ENCODE measurements around the gene TMEM150C. TPM values are rescaled to one million over a fixed set of nuclear protein-coding genes. Genes with fewer than 3 reads are reported as not detected.

Gene TMEM150C
- total RNA-seq, 4 donors from 2014 or later: 3.4 to 15.5 (median 7.3) TPM

DNA sequence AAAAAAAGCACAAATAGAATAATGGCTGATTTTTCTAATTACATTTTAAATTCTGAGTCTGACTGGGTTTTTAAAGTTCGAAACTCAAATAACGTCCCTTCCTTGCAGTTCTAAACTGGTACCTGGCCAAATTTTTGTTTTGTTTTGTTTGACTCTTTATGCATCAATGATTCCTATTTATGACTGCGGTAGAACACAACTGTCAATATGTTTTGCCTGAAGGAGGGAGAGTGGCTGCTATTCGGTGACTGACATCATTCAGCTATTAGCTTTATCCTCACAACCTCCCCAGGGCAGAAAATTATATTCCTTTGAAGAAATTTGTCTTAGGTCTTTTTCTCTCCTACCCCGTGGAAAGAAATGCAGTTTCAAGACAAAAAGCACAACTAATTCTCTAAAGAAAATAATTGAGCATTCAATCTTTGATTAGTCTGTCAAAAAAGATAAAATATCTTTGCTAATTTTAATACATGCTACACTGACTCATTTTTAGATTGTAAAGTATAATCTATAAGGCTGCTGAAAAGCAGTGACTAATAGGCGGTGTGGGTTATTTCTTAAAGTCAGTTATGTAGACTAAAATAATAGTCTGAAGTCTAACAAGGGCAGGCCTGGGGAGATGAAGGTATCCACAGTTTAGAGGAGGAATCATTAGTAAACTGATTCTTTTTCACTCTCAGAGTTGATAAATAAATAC is 61.9 kb downstream of the TMEM150C start:
- TF ChIP-seq, protein P1, sequence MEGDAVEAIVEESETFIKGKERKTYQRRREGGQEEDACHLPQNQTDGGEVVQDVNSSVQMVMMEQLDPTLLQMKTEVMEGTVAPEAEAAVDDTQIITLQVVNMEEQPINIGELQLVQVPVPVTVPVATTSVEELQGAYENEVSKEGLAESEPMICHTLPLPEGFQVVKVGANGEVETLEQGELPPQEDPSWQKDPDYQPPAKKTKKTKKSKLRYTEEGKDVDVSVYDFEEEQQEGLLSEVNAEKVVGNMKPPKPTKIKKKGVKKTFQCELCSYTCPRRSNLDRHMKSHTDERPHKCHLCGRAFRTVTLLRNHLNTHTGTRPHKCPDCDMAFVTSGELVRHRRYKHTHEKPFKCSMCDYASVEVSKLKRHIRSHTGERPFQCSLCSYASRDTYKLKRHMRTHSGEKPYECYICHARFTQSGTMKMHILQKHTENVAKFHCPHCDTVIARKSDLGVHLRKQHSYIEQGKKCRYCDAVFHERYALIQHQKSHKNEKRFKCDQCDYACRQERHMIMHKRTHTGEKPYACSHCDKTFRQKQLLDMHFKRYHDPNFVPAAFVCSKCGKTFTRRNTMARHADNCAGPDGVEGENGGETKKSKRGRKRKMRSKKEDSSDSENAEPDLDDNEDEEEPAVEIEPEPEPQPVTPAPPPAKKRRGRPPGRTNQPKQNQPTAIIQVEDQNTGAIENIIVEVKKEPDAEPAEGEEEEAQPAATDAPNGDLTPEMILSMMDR (IDR thresholded peaks at IDR 0.05): no peak
- no peak for TF ChIP-seq POLR2A (IDR thresholded peaks at IDR 0.05)
- no peak for DNase-seq (ENCODE audit: low spot score in 2 of 2)
- intact Hi-C loops (cut with DNase I; ENCODE audit: low total_unique reads): no loop called here
- H3K4me3 ChIP-seq (ENCODE audit: low read depth, poor library complexity, severe bottlenecking): no peak overlapping the region
- 70 to 73% methylated on average over 6 of the region's 6 CpGs for WGBS, 2 donors

DNA sequence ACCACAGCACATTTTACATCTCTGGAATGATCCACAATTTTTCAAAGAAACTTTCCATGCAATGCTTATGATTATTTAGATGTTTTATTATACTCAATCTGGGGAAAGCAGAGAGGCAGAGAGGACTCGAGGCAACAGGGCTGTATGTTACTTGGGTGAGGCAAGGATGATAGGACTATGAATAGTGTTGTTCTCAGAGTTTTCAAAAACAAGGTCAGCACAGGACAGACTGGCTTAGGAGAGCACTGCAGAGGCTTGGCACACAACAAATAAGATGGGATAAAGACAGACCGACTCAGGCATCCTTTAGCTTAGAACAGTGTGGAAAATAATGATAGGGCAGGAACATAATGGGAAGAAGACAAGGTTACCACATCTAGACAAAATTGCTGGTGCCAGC is 65.4 kb downstream of the TMEM150C start:
- DNase-seq (ENCODE audit: low spot score in 2 of 2): no peak
- no peak overlapping the region for H3K4me3 ChIP-seq (ENCODE audit: low read depth, poor library complexity, severe bottlenecking)
- intact Hi-C loops (cut with DNase I; ENCODE audit: low total_unique reads): no loop called here
- no peak for TF ChIP-seq POLR2A (IDR thresholded peaks at IDR 0.05)
- TF ChIP-seq, protein P1 (IDR thresholded peaks at IDR 0.05): no peak
- 79 to 83% methylated on average over 2 of the region's 2 CpGs for WGBS, 2 donors

DNA sequence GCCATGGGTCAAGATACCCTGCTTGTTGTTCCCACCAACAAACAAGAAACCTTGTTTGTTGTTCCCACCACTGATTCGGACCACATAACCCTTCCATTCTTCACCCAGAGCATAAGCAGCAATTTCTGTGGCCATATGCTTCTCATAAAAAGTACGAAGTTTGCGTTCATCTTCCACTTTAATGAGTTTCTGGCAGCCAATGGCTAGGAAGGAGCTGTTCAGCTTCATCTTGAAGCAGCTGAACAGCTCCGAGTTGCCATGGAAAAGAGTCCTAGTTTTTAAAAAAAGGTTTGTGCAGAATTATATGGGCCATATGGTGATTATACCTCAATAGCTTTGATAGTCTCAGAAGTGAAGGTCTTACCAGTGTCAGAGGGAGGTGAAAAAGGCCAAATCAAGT is 66.1 kb downstream of the TMEM150C start:
- TF ChIP-seq, protein P1 (IDR thresholded peaks at IDR 0.05): no peak
- no peak for TF ChIP-seq POLR2A (IDR thresholded peaks at IDR 0.05)
- 86 to 92% methylated on average over 4 of the region's 4 CpGs for WGBS, 2 donors
- H3K4me3 ChIP-seq (ENCODE audit: low read depth, poor library complexity, severe bottlenecking): no peak overlapping the region
- intact Hi-C loops (cut with DNase I; ENCODE audit: low total_unique reads): no loop called here
- DNase-seq (ENCODE audit: low spot score in 2 of 2): no peak

DNA sequence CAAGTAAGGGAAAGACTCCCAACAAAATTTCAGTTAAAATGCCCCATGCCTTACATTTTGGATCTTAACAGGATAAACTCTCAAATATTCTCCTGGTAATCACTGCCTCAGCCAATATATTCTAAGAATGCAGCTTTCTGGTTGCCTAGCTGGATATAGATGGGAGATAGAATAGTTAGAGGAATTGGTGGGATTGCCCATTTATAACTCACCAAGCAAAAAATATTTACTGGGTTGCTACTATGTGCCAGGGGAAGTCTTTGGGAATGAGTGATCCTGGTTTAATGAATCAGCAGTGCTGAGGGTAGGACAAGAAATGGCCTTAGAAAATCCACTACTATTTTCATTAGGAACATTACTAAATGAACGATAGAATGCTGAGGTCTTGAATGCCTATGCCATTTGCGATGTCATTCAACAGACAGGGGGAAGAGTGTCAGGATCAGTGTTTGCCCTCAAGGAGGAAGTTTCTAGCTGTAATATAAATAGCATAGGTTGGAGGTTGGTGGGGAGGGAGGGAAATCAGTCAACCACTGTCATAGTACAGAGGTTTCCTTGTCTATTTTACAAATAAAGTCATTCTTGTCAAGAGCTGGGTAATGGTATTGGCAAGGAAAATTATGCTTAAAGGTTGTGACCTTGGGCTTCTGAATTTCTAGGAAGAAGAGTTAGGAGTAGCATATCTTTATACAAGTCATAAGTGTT is 67.9 kb downstream of the TMEM150C start:
- TF ChIP-seq, protein P1 (IDR thresholded peaks at IDR 0.05): no peak
- TF ChIP-seq POLR2A (IDR thresholded peaks at IDR 0.05): no peak
- 74 to 79% methylated on average over 2 of the region's 2 CpGs for WGBS, 2 donors
- intact Hi-C loops (cut with DNase I; ENCODE audit: low total_unique reads): no loop called here
- no peak for DNase-seq (ENCODE audit: low spot score in 2 of 2)
- no peak overlapping the region for H3K4me3 ChIP-seq (ENCODE audit: low read depth, poor library complexity, severe bottlenecking)

DNA sequence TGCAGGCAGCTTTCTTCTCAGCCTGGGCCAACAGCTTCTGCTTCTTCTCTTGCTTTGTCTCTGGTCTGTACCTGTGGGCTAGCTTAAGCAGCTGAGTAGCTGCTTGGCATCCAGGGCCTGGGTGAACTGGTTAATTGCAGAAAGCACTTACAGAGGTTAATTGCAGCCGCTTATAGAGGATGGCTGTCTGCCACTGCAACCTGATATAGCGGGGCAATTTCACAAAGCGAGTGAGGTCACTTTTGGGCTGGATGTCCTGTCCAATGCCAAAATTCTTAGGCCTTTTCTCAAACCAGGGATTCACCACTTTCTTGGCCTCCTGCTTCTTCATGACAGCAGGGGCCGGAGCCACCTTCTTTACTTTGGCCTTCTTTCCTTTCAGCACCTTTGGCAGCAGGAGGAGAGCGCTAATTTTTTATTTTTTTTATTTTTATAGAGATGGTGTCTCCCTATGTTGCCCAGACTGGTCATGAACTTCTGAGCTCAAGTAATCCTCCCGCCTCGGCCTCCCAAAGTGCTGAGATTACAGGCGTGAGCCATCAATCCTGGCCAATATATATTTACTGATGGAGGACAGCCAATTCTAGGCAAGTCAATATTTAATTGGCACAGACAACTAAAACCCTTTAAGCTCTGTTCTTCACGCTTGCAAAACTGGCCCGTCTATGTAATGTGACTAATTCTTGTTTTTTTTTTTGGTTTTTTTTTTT is 70.4 kb downstream of the TMEM150C start:
- 75 to 80% methylated on average over 10 of the region's 10 CpGs for WGBS, 2 donors
- no peak overlapping the region for H3K4me3 ChIP-seq (ENCODE audit: low read depth, poor library complexity, severe bottlenecking)
- intact Hi-C loops (cut with DNase I; ENCODE audit: low total_unique reads): no loop called here
- TF ChIP-seq POLR2A (IDR thresholded peaks at IDR 0.05): no peak
- TF ChIP-seq, protein P1 (IDR thresholded peaks at IDR 0.05): no peak
- DNase-seq (ENCODE audit: low spot score in 2 of 2): no peak
